Measurements from ENCODE around the gene MIOX.

Gene MIOX

GRCh38 chr22:50474710-50475651, 11.7 kb upstream of the MIOX start, which contains the start of gene SBF1:
Gene SBF1 (minus strand): TSS chr22:50475035. CDS start chr22:50474840, 195 bp downstream.
- peak within 1 kb of the TSS; percentile 57 for H3K4me3 ChIP-seq (replicated peaks; ENCODE audit: low read depth, low read length)
- peak; percentile 88 for DNase-seq (ENCODE audit: low read depth)
- no peak for TF ChIP-seq CTCF (IDR thresholded peaks at IDR 0.05; ENCODE audit: low read length, missing control alignments)

GRCh38 chr22:50475652-50476002, 11.0 kb upstream of the MIOX start:
- no peak for DNase-seq (ENCODE audit: low read depth)
- no peak for TF ChIP-seq CTCF (IDR thresholded peaks at IDR 0.05; ENCODE audit: low read length, missing control alignments)
- H3K4me3 ChIP-seq (replicated peaks; ENCODE audit: low read depth, low read length) = no peak overlapping the region

GRCh38 chr22:50476868-50477267, 9.8 kb upstream of the MIOX start:
- DNase-seq (ENCODE audit: low read depth) = no peak
- no peak overlapping the region for H3K4me3 ChIP-seq (replicated peaks; ENCODE audit: low read depth, low read length)
- TF ChIP-seq CTCF (IDR thresholded peaks at IDR 0.05; ENCODE audit: low read length, missing control alignments) = no peak

GRCh38 chr22:50477923-50478322, 8.7 kb upstream of the MIOX start:
- no peak for TF ChIP-seq CTCF (IDR thresholded peaks at IDR 0.05; ENCODE audit: low read length, missing control alignments)

GRCh38 chr22:50479721-50480120, 6.9 kb upstream of the MIOX start:
- no peak for TF ChIP-seq CTCF (IDR thresholded peaks at IDR 0.05; ENCODE audit: low read length, missing control alignments)
- DNase-seq (ENCODE audit: low read depth) = no peak
- no peak overlapping the region for H3K4me3 ChIP-seq (replicated peaks; ENCODE audit: low read depth, low read length)

More at GRCh38 chr22:50477923-50478322, 8.7 kb upstream of the MIOX start:
- DNase-seq (ENCODE audit: low read depth) = no peak
- H3K4me3 ChIP-seq (replicated peaks; ENCODE audit: low read depth, low read length) = no peak overlapping the region

- no peak for TF ChIP-seq CTCF (IDR thresholded peaks at IDR 0.05; ENCODE audit: low read length, missing control alignments)
- no peak for DNase-seq (ENCODE audit: low read depth)
- peak overlapping the region; percentile 64 for H3K4me3 ChIP-seq (replicated peaks; ENCODE audit: low read depth, low read length)
Observed at GRCh38 chr22:50481045-50481439, 5.6 kb upstream of the MIOX start.
